M059J (cell line): Measurements from ENCODE around the gene TAF6L. TPM values are rescaled to one million over a fixed set of nuclear protein-coding genes. Genes with fewer than 3 reads are reported as not detected.
"Not testable (repeated sequence)": the region's sequence is repeated elsewhere in the genome, so short reads cannot be mapped to it uniquely, and the experiment has no call there.

Experiments
- DNase-seq: peaks from one replicate; pipeline ENCODE4 v3.0.0-alpha.2; 2012; ENCODE audit warnings: low read depth
- total RNA-seq: library from RNA; depleted of rRNA; stranded (reverse); fragments of >200 nt; shearing (Covaris generic); gene quantifications from 2 replicates; pipeline ENCODE4 v1.2.3, GENCODE V29; 2014

Gene TAF6L
- total RNA-seq, 1 experiment from 2014 or later, result 17.3 TPM

GRCh38 chr11:62757846-62758788 is 13.1 kb upstream of the TAF6L start:
- no peak for DNase-seq

DNA sequence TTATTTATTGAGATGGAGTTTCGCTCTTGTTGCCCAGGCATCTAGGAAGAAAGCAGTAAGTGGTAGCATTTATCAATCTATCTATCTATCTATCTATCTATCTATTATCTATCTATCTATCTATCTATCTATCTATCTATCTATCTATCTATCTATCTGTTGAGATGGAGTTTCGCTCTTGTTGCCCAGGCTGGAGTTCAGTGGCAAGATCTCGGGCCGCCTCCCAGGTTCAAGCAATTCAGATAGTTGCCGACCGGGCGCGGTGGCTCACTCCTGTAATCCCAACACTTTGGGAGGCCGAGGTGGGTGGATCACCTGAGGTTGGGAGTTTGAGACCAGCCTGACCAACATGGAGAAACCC is 10.3 kb upstream of the TAF6L start:
- DNase-seq, result not testable (repeated sequence)

GRCh38 chr11:62770778-62771143 is 435 bp upstream of the TAF6L start:
- no peak for DNase-seq

DNA sequence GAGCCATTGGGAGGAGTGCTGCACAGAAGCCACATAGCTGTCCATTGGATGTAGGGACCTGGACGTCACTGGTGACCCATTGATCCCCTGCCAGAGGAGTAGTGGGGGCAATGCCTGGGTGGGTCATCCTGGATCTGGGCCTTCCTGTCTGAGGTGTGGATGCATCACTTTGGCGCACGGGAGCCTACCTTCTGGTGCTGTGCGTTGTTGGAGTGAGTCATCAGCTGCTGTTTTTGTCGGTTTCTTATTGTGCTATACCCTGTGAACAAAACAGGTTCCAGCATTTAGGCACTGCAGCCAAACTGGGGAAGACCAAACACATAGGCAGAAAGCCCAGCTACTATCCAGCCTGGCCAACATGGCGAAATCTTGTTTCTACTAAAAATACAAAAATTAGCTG is 3.2 kb downstream of the TAF6L start:
- DNase-seq, result no peak

DNA sequence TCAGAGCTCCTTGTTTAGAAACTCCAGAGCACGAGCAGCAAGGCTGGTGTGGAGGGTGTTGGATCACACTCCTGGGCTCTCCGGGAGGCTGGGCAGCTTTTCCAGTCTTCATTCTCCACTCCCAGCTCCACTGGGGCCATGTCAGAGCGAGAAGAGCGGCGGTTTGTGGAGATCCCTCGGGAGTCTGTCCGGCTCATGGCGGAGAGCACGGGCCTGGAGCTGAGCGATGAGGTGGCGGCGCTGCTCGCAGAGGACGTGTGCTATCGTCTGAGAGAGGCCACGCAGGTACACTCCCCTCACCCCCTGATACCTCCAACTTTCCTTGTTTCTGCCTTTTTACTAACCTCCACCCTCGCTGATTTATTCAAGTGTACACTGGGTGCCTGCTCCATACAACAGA is 4.5 kb downstream of the TAF6L start:
- no peak for DNase-seq

DNA sequence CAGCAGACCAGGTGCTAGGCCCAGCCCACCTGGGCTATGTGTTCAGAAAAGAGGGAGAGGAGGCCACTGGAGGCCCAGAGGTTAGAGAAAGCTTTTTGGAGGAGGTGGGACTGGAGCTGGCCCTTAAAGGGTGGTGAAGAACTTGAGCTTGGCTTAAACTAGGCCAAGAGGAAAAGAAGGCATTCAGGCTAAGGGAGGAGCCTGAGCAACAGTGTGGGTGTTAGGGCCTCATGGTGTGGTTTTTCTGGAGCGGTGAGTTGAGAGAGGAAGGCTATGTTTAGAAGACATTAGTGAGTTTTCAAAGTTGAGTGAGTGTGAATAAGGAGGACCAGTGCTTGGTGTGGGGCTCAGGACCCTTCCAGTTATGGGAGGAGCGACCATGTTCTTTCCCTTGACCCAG is 6.2 kb downstream of the TAF6L start:
- no peak for DNase-seq

DNA sequence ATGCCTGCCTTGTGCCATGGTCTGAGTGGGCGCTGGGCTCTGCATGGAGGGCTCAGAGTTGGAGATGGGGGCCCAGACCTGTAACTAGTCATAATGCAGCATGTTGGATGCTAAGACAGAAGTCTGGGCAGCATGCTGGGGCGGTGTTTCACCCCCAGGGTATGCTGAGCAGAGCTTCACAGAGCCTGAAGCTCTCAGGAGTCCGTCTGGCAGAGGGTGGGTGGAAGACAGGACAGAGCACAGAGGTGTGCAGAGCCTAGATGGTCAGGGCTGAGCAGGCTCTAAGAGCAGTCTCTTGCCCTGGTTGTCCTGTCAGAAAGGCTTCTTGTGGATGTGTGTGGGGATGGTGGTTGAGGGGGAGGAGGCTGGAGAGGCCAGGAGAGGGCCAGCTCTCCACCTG is 7.2 kb downstream of the TAF6L start:
- no peak for DNase-seq

GRCh38 chr11:62782753-62783152 is 11.6 kb downstream of the TAF6L start:
- DNase-seq, result no peak

GRCh38 chr11:62786318-62787004 is 15.3 kb downstream of the TAF6L start:
- DNase-seq, result peak; percentile 85

GRCh38 chr11:62787005-62787759 is 16.0 kb downstream of the TAF6L start, which contains the start of gene TMEM179B:
TSS of gene TMEM179B (plus strand) at chr11:62787402. CDS start at chr11:62787432, 30 bp downstream.
- peak; percentile 98 for DNase-seq

- no peak for DNase-seq
Measured at GRCh38 chr11:62788991-62789390, 17.8 kb downstream of the TAF6L start.

DNA sequence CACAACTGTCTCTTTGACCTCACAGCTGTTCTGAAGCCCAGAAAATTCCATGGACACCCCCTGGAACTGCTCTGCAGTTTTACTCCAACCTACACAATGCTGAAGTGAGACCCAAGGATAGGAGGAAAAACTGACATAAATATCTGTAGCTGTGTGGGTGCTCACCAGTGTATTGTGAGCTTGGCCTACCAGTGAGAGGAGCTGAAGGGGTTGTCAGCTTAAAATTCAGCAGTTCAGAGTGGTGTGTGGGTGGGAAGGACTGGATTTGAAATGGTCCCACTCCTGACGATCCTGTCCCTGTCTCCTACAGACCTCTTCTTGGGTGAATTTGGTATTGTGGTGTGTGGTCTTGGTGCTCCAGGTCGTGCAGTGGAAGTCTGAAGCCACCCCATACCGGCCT is 18.4 kb downstream of the TAF6L start:
- DNase-seq, result no peak

DNA sequence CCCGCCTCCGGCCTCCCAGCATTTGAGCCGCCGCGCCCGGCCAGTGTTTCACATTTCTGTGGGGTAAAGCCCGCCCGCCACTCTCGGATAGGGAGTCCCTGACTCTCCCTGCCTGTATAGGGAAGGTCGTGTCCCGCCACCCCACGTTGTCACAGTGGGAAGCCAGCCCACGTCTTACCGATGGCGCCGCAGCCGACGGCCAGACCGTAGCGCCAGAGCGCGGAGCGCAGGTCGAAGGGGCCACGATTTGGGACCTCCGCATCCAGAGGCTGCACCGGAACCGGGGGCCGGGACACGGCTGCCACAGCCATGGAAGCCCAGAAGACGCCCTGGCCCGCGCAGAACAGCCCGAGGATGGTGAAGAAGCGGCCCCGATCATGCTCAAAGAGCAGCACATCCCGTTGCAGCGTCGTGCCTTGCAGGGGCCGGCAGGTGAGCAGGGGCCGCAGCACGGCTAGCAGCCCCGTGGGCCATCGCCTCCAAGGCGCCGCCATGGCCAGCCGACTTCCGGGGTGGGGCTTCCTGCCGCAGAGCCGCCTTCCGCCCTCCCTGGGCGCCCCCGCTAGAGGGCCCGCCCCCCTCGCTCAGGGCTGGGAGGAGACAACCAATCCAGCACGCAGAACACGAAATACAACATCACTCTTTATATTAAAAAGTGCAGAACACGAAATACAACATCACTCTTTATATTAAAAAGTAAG is 20.5 kb downstream of the TAF6L start, which contains the start of gene TMEM223:
Gene TMEM223 (minus strand): TSS at position 506 of the 701 bp plus-strand sequence. CDS start 12 bp downstream, at position 494.
- DNase-seq, result peak; percentile 82

DNA sequence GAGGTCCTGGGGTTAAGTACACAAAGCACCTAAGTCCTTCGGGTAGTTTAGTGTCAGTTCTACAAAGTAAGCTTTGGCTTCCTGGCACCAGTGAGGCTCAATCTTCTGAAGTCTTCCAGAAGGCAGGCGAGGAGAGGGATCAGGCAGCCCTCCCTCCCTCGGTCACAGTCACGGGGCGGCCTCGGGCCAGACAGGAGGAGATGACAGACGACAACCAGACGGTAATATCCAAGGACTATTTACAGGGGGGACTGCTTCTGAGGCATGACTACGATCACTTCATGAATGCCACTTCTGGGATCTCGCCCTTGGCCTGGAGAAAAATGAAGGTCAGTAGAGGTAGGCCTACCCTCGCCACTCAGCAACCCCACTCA is 21.0 kb downstream of the TAF6L start:
- DNase-seq, result peak; percentile 24

DNA sequence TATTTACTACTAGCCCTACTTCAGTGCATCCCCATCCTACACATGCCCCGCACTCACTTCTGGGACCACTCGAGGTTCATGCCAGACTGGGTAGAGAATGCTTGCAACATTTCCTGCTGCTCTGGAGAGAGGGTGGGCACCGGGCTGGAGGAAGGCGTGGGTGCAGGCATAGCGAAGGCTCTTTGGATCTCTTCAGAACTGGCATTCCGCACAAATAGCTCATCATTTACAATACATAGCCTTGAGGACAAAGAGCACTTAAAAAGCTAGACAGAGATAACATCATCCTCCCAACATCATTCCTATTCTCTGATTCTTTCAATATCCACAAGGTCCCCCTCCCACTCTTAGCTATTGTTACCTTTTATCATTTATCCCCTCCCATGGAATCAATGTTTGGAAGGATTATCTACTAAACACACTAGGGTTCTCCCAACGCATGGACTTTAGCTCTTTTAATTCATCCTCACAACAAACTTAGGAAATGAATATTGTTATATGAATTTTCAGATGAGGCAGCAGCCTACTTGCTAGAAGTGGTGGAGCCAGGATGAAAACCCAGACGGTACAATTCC is 23.1 kb downstream of the TAF6L start:
- no peak for DNase-seq

GRCh38 chr11:62796281-62796680 is 25.1 kb downstream of the TAF6L start:
- no peak for DNase-seq

DNA sequence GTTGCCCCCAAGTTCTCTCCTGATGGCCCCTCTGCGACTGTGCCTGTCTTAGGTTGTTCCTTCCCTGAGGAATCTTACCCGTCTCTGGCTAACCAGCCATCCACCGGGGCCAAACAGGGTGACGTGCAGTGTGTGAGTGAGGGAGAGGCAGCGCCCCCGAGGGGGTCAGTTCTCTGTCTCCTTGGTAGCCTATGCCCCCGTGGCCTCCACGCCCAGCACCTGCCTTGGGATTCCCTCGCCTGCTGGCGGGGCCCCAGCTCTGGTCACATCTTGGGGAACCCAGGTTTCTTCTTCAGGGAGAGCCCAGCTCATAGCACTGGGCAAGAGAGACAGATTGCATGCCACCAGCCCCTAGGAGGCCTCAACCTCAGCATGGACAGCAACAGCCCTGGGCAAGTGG is 28.3 kb downstream of the TAF6L start:
- no peak for DNase-seq

- DNase-seq, result no peak
Measured at GRCh38 chr11:62801071-62801470, 29.9 kb downstream of the TAF6L start.

GRCh38 chr11:62804310-62805075 is 33.3 kb downstream of the TAF6L start:
- peak; percentile 53 for DNase-seq
